Glutamatergic neuron (in vitro differentiated cells): Measurements from ENCODE around the gene LRTM1. TPM values are rescaled to one million over a fixed set of nuclear protein-coding genes. Genes with fewer than 3 reads are reported as not detected.

Experiments
- DNase-seq: peaks from one replicate; pipeline ENCODE4 v3.0.0; 2022
- H3K27ac Mint-ChIP-seq: one replicate; pipeline ENCODE4 v1.8.0; 2020; ENCODE audit warnings: mild to moderate bottlenecking, mixed read lengths, inconsistent platforms; ENCODE audit not compliant: unreplicated experiment
- H3K27me3 Mint-ChIP-seq: one replicate; pipeline ENCODE4 v1.8.0; 2020; ENCODE audit warnings: mild to moderate bottlenecking, moderate library complexity, mixed read lengths, inconsistent platforms; ENCODE audit not compliant: unreplicated experiment
- H3K36me3 Mint-ChIP-seq: one replicate; pipeline ENCODE4 v1.8.0; 2020; ENCODE audit warnings: mild to moderate bottlenecking, mixed read lengths, inconsistent platforms; ENCODE audit not compliant: unreplicated experiment
- H3K4me1 Mint-ChIP-seq: one replicate; pipeline ENCODE4 v1.8.0; 2020; ENCODE audit warnings: mild to moderate bottlenecking, low read depth, mixed read lengths, inconsistent platforms; ENCODE audit not compliant: unreplicated experiment
- H3K4me3 Mint-ChIP-seq: one replicate; pipeline ENCODE4 v1.8.0; 2020; ENCODE audit warnings: mild to moderate bottlenecking, mixed read lengths, inconsistent platforms; ENCODE audit not compliant: unreplicated experiment
- H3K9me3 Mint-ChIP-seq: one replicate; pipeline ENCODE4 v1.8.0; 2020; ENCODE audit warnings: mild to moderate bottlenecking, moderate library complexity, mixed read lengths, inconsistent platforms; ENCODE audit not compliant: unreplicated experiment
- CTCF ChIP-seq: fragments of 200-600 bp; sonication (generic); IDR thresholded peaks from one replicate; pipeline ENCODE4 v1.5.0; 2021; ENCODE audit not compliant: partially characterized antibody, unreplicated experiment
- total RNA-seq: library from RNA; stranded (reverse); fragmentation: NEBNext Ultra II Directional; extraction: Animal tissue kit (Norgen Biotek cat#: 25700); gene quantifications from one replicate; pipeline ENCODE4 v1.2.1, GENCODE V29; 2021; ENCODE audit not compliant: unreplicated experiment

The LRTM1 gene
- total RNA-seq, 1 donor from 2014 or later: not detected

GRCh38 chr3:54963641-54964040, 35.8 kb upstream of the LRTM1 start:
- DNase-seq: no peak
- TF ChIP-seq CTCF: no peak
- Mint-ChIP-seq H3K27ac (no peak overlapping the region), H3K4me3 (peak overlapping the region; percentile 25), H3K27me3 (peaks cover 6% of the 10 kb centered on the region), H3K36me3 (no peaks in the 10 kb centered on the region), H3K4me1 (peaks cover 37% of the 10 kb centered on the region), H3K9me3 (peaks cover 2% of the 10 kb centered on the region)

GRCh38 chr3:54962200-54962599, 34.3 kb upstream of the LRTM1 start:
- Mint-ChIP-seq H3K27ac (no peak overlapping the region), H3K4me1 (peaks cover 28% of the 10 kb centered on the region), H3K27me3 (peaks cover 6% of the 10 kb centered on the region), H3K4me3 (no peak overlapping the region), H3K9me3 (peaks cover 2% of the 10 kb centered on the region), H3K36me3 (no peaks in the 10 kb centered on the region)
- no peak for DNase-seq
- no peak for TF ChIP-seq CTCF

GRCh38 chr3:54960701-54961100, 32.8 kb upstream of the LRTM1 start:
- Mint-ChIP-seq H3K27me3 (peaks cover 4% of the 10 kb centered on the region), H3K9me3 (peaks cover 2% of the 10 kb centered on the region), H3K4me1 (peaks cover 21% of the 10 kb centered on the region), H3K4me3 (no peak overlapping the region), H3K27ac (no peak overlapping the region), H3K36me3 (no peaks in the 10 kb centered on the region)
- no peak for DNase-seq
- TF ChIP-seq CTCF: no peak

GRCh38 chr3:54960082-54960481, 32.2 kb upstream of the LRTM1 start:
- Mint-ChIP-seq H3K27ac (no peak overlapping the region), H3K4me3 (no peak overlapping the region), H3K4me1 (peaks cover 20% of the 10 kb centered on the region), H3K27me3 (no peaks in the 10 kb centered on the region), H3K9me3 (no peaks in the 10 kb centered on the region), H3K36me3 (no peaks in the 10 kb centered on the region)
- DNase-seq: no peak
- no peak for TF ChIP-seq CTCF

DNA sequence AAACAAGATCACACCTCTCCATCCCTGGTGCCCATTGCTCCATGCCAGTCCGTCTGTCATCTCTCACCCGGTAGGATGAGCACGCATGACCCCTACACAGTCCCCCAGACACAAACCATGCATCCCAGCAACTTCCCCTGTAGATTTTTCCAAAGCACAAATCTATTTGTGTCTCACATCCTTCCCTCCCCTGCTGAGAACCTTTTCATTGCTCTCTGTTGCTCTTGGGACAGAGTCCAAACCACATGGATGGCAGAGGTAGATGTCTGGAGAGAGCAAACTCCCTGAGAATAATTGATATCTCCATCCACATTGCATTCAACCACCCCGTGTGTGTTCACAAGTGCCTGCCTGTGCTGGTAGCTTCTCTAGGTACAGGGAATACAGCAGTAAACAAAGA, 29.9 kb upstream of the LRTM1 start:
- Mint-ChIP-seq H3K27ac (no peak overlapping the region), H3K4me1 (peaks cover 8% of the 10 kb centered on the region), H3K4me3 (no peak overlapping the region), H3K27me3 (no peaks in the 10 kb centered on the region), H3K9me3 (no peaks in the 10 kb centered on the region), H3K36me3 (no peaks in the 10 kb centered on the region)
- no peak for TF ChIP-seq CTCF
- no peak for DNase-seq
